DOHH2 (cell line): Measurements from ENCODE around the gene ICAM5.

Experiments
- H3F3A ChIP-seq: fragments of 200-600 bp; sonication (generic), shearing (Covaris generic); 2 replicates; pipeline ENCODE4 v1.6.0; 2016; ENCODE audit warnings: antibody characterized with exemption, mild to moderate bottlenecking; ENCODE audit not compliant: control insufficient read depth, insufficient read depth
- H3K27ac ChIP-seq: fragments of 200-600 bp; sonication (generic); 2 replicates; pipeline ENCODE4 v1.5.1; 2014; ENCODE audit warnings: low read depth, mild to moderate bottlenecking, low read length, moderate library complexity
- H3K27me3 ChIP-seq: fragments of 200-600 bp; sonication (generic); 2 replicates; pipeline ENCODE4 v1.6.1; 2014; ENCODE audit warnings: mild to moderate bottlenecking, low read length, mixed read lengths; ENCODE audit not compliant: control insufficient read depth
- H3K36me3 ChIP-seq: fragments of 200-600 bp; sonication (generic); 2 replicates; pipeline ENCODE4 v1.6.1; 2014; ENCODE audit warnings: mild to moderate bottlenecking, low read length, moderate library complexity, mixed read lengths; ENCODE audit not compliant: control insufficient read depth
- H3K4me1 ChIP-seq: fragments of 200-600 bp; sonication (generic); 2 replicates; pipeline ENCODE4 v1.6.1; 2014; ENCODE audit warnings: mild to moderate bottlenecking, low read length, mixed read lengths; ENCODE audit not compliant: control insufficient read depth
- H3K4me2 ChIP-seq: fragments of 200-600 bp; sonication (generic); 2 replicates; pipeline ENCODE4 v1.6.0; 2014; ENCODE audit warnings: mild to moderate bottlenecking, low read length, moderate library complexity
- H3K4me3 ChIP-seq: fragments of 200-600 bp; sonication (generic); 2 replicates; pipeline ENCODE4 v1.5.1; 2014; ENCODE audit warnings: mild to moderate bottlenecking, low read length, mixed read lengths
- H3K79me2 ChIP-seq: fragments of 200-600 bp; sonication (generic); 2 replicates; pipeline ENCODE4 v1.6.1; 2014; ENCODE audit warnings: mild to moderate bottlenecking, low read length, mixed read lengths; ENCODE audit not compliant: control insufficient read depth
- H3K9me2 ChIP-seq: fragments of 200-600 bp; sonication (generic); replicated peaks from 2 replicates; pipeline ENCODE4 v1.6.1; 2014; ENCODE audit warnings: mild to moderate bottlenecking, low read length, mixed read lengths; ENCODE audit not compliant: control insufficient read depth
- H3K9me3 ChIP-seq: fragments of 200-600 bp; sonication (generic); 2 replicates; pipeline ENCODE4 v1.6.1; 2014; ENCODE audit warnings: antibody characterized with exemption, low read length, mixed read lengths; ENCODE audit not compliant: control insufficient read depth, insufficient read depth
- H4K20me1 ChIP-seq: fragments of 200-600 bp; sonication (generic); 2 replicates; pipeline ENCODE4 v1.6.0; 2014; ENCODE audit warnings: low read depth, mild to moderate bottlenecking, antibody characterized with exemption, low read length, moderate library complexity; ENCODE audit not compliant: control insufficient read depth, insufficient read depth
- EZH2phosphoT487 ChIP-seq: fragments of 200-600 bp; sonication (generic); IDR thresholded peaks from 2 replicates; pipeline ENCODE4 v1.6.1; 2017; ENCODE audit warnings: borderline replicate concordance, mild to moderate bottlenecking, antibody characterized with exemption, low read length, moderate library complexity, mixed read lengths
- TF ChIP-seq, protein P1 (sequence below): fragments of 200-600 bp; sonication (generic); IDR thresholded peaks from one replicate; pipeline ENCODE4 v1.5.1; 2014; ENCODE audit warnings: antibody characterized with exemption, mild to moderate bottlenecking, low read depth, low read length; ENCODE audit not compliant: poor library complexity, severe bottlenecking

The ICAM5 gene

DNA sequence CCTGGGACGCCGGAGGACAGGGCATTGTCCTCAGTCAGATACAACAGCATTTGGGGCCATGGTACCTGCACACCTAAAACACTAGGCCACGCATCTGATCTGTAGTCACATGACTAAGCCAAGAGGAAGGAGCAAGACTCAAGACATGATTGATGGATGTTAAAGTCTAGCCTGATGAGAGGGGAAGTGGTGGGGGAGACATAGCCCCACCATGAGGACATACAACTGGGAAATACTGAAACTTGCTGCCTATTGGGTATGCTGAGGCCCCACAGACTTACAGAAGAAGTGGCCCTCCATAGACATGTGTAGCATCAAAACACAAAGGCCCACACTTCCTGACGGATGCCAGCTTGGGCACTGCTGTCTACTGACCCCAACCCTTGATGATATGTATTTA, 4.4 kb upstream of the ICAM5 start:
- H3K9me3 ChIP-seq: no peaks in the 10 kb centered on the region
- no peak overlapping the region for H3K4me3 ChIP-seq
- peaks cover 10% of the 10 kb centered on the region for H3K27me3 ChIP-seq
- TF ChIP-seq EZH2phosphoT487: no peak
- TF ChIP-seq, protein P1, sequence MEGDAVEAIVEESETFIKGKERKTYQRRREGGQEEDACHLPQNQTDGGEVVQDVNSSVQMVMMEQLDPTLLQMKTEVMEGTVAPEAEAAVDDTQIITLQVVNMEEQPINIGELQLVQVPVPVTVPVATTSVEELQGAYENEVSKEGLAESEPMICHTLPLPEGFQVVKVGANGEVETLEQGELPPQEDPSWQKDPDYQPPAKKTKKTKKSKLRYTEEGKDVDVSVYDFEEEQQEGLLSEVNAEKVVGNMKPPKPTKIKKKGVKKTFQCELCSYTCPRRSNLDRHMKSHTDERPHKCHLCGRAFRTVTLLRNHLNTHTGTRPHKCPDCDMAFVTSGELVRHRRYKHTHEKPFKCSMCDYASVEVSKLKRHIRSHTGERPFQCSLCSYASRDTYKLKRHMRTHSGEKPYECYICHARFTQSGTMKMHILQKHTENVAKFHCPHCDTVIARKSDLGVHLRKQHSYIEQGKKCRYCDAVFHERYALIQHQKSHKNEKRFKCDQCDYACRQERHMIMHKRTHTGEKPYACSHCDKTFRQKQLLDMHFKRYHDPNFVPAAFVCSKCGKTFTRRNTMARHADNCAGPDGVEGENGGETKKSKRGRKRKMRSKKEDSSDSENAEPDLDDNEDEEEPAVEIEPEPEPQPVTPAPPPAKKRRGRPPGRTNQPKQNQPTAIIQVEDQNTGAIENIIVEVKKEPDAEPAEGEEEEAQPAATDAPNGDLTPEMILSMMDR: no peak
- peaks cover 59% of the 10 kb centered on the region for H3K4me1 ChIP-seq
- H3K79me2 ChIP-seq: peaks cover 4% of the 10 kb centered on the region; the same call in 1 of the 2 replicates
- peaks cover 45% of the 10 kb centered on the region for H3K36me3 ChIP-seq
- H3K27ac ChIP-seq: peak overlapping the region; percentile 73
- H3K4me2 ChIP-seq: peak overlapping the region; percentile 95
- H3K9me2 ChIP-seq: no peaks in the 10 kb centered on the region
- H3F3A ChIP-seq: peaks cover 15% of the 10 kb centered on the region
- H4K20me1 ChIP-seq: no peaks in the 10 kb centered on the region

DNA sequence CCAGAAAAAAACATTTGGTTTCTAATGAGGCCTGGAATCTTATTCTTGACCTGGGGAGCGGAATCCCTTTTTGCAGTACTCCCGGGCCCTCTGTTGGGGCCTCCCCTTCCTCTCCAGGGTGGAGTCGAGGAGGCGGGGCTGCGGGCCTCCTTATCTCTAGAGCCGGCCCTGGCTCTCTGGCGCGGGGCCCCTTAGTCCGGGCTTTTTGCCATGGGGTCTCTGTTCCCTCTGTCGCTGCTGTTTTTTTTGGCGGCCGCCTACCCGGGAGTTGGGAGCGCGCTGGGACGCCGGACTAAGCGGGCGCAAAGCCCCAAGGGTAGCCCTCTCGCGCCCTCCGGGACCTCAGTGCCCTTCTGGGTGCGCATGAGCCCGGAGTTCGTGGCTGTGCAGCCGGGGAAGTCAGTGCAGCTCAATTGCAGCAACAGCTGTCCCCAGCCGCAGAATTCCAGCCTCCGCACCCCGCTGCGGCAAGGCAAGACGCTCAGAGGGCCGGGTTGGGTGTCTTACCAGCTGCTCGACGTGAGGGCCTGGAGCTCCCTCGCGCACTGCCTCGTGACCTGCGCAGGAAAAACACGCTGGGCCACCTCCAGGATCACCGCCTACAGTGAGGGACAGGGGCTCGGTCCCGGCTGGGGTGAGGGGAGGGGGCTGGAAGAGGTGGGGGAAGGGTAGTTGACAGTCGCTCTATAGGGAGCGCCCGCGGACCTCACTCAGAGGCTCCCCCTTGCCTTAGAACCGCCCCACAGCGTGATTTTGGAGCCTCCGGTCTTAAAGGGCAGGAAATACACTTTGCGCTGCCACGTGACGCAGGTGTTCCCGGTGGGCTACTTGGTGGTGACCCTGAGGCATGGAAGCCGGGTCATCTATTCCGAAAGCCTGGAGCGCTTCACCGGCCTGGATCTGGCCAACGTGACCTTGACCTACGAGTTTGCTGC, 2.7 kb upstream of the ICAM5 start, which contains the start of gene ICAM4:
Gene ICAM4 (plus strand): TSS at position 153 of the 935 bp plus-strand sequence. CDS start 58 bp downstream, at position 211.
- H3K36me3 ChIP-seq: peaks cover 38% of the 10 kb centered on the region
- H3K4me3 ChIP-seq: peak within 1 kb of the TSS; percentile 63
- peaks cover 75% of the 10 kb centered on the region for H3K4me1 ChIP-seq
- no peaks in the 10 kb centered on the region for H3K79me2 ChIP-seq
- TF ChIP-seq, protein P1: no peak
- TF ChIP-seq EZH2phosphoT487: no peak
- peaks cover 15% of the 10 kb centered on the region for H3F3A ChIP-seq
- peaks cover 26% of the 10 kb centered on the region for H3K27me3 ChIP-seq
- peak within 1 kb of the TSS; percentile 73 for H3K27ac ChIP-seq
- peak within 1 kb of the TSS; percentile 95 for H3K4me2 ChIP-seq
- H4K20me1 ChIP-seq: no peaks in the 10 kb centered on the region
- H3K9me3 ChIP-seq: no peaks in the 10 kb centered on the region
- H3K9me2 ChIP-seq: no peaks in the 10 kb centered on the region

DNA sequence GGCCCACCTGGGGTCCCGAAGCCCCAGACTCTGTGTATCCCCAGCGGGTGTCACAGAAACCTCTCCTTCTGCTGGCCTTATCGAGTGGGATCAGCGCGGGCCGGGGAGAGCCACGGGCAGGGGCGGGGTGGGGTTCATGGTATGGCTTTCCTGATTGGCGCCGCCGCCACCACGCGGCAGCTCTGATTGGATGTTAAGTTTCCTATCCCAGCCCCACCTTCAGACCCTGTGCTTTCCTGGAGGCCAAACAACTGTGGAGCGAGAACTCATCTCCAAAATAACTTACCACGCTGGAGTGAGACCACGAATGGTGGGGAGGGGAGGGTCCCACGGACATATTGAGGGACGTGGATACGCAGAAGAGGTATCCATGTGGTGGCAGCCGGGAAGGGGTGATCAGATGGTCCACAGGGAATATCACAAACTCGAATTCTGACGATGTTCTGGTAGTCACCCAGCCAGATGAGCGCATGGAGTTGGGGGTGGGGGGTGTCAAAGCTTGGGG, 1.0 kb upstream of the ICAM5 start:
- peak overlapping the region; percentile 81 for H3K4me3 ChIP-seq
- TF ChIP-seq EZH2phosphoT487: no peak
- TF ChIP-seq, protein P1: no peak
- peak overlapping the region; percentile 66 for H3K27ac ChIP-seq
- peak overlapping the region; percentile 95 for H3K4me2 ChIP-seq
- no peaks in the 10 kb centered on the region for H3K79me2 ChIP-seq
- H3K4me1 ChIP-seq: peaks cover 82% of the 10 kb centered on the region
- peaks cover 27% of the 10 kb centered on the region for H3K27me3 ChIP-seq
- H3K9me3 ChIP-seq: no peaks in the 10 kb centered on the region
- peaks cover 15% of the 10 kb centered on the region for H3F3A ChIP-seq
- H4K20me1 ChIP-seq: no peaks in the 10 kb centered on the region
- H3K36me3 ChIP-seq: peaks cover 26% of the 10 kb centered on the region
- H3K9me2 ChIP-seq: no peaks in the 10 kb centered on the region
